Measurements from ENCODE around the gene DYSF.

DNA sequence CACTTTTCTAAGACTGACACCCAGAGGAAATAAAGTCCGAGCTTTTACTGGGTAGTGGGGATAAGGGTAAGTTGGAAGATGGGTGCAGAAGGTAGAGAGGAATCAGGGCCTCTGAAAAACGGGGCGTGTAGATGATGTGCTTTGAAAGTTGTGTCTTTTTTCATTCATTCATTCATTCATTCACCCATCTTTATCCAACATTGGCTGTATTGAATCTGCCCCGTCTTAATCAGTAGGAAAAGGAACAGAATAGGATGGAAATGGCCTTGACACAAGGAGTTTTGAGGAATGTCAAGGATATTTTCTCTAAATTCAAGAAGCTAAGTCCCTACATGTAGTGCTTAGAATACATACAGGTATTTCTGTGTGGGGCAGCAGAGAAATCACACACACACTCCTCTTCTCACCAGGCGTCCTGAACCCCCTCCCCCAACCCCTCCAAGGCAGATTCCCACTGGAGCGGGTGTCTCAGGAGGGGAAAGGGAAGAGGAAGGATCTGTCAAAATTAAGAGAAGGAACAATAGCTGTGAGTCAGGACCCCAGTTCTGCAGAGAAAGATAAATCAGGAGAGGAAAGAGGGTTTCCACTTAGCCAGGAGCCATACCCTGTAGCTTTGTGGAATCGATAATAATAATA is 13.9 kb downstream of the DYSF start:
- no peak for TF ChIP-seq POLR2A (IDR thresholded peaks at IDR 0.05; ENCODE audit: low read depth, low read length)
- no peak for TF ChIP-seq POLR2AphosphoS5 (IDR thresholded peaks at IDR 0.05; ENCODE audit: low read depth, low read length)
- TF ChIP-seq TAF1 (IDR thresholded peaks at IDR 0.05; ENCODE audit: borderline replicate concordance, low read depth, low read length) = no peak
